Activated CD4-positive, alpha-beta T cell treated with anti-CD3 and anti-CD28 coated beads for 36 hours (primary cell): ENCODE data around the gene ZFP3. TPM values are rescaled to one million over a fixed set of nuclear protein-coding genes. Genes with fewer than 3 reads are reported as not detected.

Experiments used
- total RNA-seq, 2 experiments: library from RNA; stranded (reverse); gene quantifications; one replicate each; pipeline ENCODE4 v1.2.3, GENCODE V29; 2021

Gene ZFP3
- total RNA-seq, 2 experiments from 2014 or later: 2.2 to 2.8 TPM

Other genes starting within 250 kb of the ZFP3 start
- 10 to 100 TPM; 48.2 to 57.7 TPM for gene MINK1, start 245.1 kb upstream of the ZFP3 start, total RNA-seq
- gene C17orf107, start 178.9 kb upstream of the ZFP3 start, total RNA-seq: 1 to 10 TPM; 2.6 to 2.8 TPM
- under 1 TPM; 0.59 to 0.84 TPM for gene CHRNE, start 175.4 kb upstream of the ZFP3 start, total RNA-seq
- gene GP1BA, start 146.2 kb upstream of the ZFP3 start, total RNA-seq: not detected
- gene SLC25A11, start 138.4 kb upstream of the ZFP3 start, total RNA-seq: 10 to 100 TPM; 74.2 to 77.9 TPM
- gene RNF167, start 138.2 kb upstream of the ZFP3 start, total RNA-seq: 100 to 1,000 TPM; 147 to 189 TPM
- 1,000 to 10,000 TPM; 1,809 to 1,911 TPM for gene PFN1, start 129.9 kb upstream of the ZFP3 start, total RNA-seq
- 10 to 100 TPM; 32.0 to 32.9 TPM for gene ENO3, start 127.3 kb upstream of the ZFP3 start, total RNA-seq
- gene SPAG7, start 110.7 kb upstream of the ZFP3 start, total RNA-seq: 10 to 100 TPM; 61.4 to 69.4 TPM
- gene CAMTA2, start 90.8 kb upstream of the ZFP3 start, total RNA-seq: 100 to 1,000 TPM in 1 of 2 experiments, 10 to 100 TPM in 1; 98.2 to 124 TPM
- gene INCA1, start 80.9 kb upstream of the ZFP3 start, total RNA-seq: under 1 TPM; 0.18 to 0.28 TPM
- gene KIF1C, start 80.5 kb upstream of the ZFP3 start, total RNA-seq: 10 to 100 TPM; 32.6 to 43.0 TPM
- gene SLC52A1, start 43.0 kb upstream of the ZFP3 start, total RNA-seq: under 1 TPM; 0.16 to 0.26 TPM
- 10 to 100 TPM; 16.1 to 16.2 TPM for gene ZNF232, start 33.4 kb downstream of the ZFP3 start, total RNA-seq
- gene USP6, start 37.6 kb downstream of the ZFP3 start, total RNA-seq: under 1 TPM in 1 of 2 experiments, not detected in 1; 0.07 TPM
- 1 to 10 TPM; 8.0 to 8.4 TPM for gene ZNF594, start 113.4 kb downstream of the ZFP3 start, total RNA-seq
- not detected for gene SCIMP, start 156.4 kb downstream of the ZFP3 start, total RNA-seq
- gene RABEP1, start 203.8 kb downstream of the ZFP3 start, total RNA-seq: 10 to 100 TPM; 60.4 to 66.2 TPM